GM18907 (cell line): ENCODE measurements around the gene TACC3.
A peak's percentile ranks its signal among the peaks of the same experiment; 100 is the strongest.
"Not testable (repeated sequence)": the region's sequence is repeated elsewhere in the genome, so short reads cannot be mapped to it uniquely, and the experiment has no call there.

Experiments
- ATAC-seq: cut with Tn5 transposase; IDR thresholded peaks from one replicate; pipeline ENCODE4 v1.9.1; 2021; ENCODE audit warnings: mild to moderate bottlenecking, moderate library complexity; ENCODE audit not compliant: unreplicated experiment

Gene TACC3

DNA sequence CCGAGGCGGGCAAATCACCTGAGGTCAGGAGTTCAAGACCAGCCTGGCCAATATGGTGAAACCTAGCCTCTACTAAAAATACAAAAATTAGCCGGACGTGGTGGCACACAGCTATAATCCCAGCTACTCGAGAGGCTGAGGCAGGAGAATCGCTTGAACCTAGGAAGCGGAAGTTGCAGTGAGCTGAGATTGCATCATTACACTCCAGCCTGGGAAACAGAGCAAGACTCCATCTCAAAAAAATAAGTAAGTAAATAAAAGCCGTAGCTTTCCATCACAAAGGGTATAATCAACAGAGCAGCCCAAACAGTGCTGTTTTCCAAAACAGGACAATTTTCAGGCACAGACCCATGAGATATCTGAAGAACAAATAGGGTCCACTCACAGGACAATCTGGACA lies 19.6 kb upstream of the TACC3 start:
- not testable (repeated sequence) for ATAC-seq

DNA sequence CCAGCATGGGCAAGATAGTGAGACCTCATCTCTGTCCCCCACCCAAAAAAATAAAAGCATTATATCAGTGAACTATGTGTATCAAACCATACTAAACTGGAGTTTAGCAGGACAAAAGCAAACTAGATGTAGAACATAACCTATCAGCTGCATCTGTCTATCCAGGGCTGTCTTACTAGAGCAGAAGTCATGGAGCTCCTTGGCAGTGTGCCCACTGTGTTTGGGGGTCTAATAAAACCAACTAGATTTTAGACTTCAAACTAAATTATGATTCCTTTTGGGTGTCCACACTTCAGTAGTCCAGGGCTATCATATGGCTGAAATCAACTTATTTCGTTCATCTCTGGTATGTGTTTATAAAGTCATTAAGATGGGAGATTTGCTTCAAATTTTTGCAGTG lies 17.5 kb upstream of the TACC3 start:
- no peak for ATAC-seq

DNA sequence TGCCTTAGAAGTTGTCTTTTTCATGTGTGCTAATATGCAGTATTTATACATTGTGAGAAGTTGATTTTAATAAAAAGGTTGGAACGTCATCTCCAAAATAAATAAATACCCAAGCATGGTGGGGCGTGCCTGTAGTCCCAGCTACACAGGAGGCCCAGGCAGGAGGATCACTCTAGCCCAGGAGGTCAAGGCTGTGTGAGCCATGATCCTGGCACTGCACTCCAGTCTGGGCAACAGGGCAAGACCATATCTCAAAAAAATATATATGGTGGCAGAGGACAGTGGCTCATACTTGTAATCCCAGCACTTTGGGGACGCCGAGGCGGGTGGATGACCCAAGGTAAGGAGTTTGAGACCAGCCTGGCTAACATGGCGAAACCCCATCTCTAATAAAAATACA lies 15.6 kb upstream of the TACC3 start:
- no peak for ATAC-seq

GRCh38 chr4:1706358-1706757 lies 15.0 kb upstream of the TACC3 start:
- ATAC-seq, result no peak

GRCh38 chr4:1708581-1708980 lies 12.7 kb upstream of the TACC3 start:
- ATAC-seq, result no peak

GRCh38 chr4:1711055-1711570 lies 10.2 kb upstream of the TACC3 start:
- no peak for ATAC-seq

DNA sequence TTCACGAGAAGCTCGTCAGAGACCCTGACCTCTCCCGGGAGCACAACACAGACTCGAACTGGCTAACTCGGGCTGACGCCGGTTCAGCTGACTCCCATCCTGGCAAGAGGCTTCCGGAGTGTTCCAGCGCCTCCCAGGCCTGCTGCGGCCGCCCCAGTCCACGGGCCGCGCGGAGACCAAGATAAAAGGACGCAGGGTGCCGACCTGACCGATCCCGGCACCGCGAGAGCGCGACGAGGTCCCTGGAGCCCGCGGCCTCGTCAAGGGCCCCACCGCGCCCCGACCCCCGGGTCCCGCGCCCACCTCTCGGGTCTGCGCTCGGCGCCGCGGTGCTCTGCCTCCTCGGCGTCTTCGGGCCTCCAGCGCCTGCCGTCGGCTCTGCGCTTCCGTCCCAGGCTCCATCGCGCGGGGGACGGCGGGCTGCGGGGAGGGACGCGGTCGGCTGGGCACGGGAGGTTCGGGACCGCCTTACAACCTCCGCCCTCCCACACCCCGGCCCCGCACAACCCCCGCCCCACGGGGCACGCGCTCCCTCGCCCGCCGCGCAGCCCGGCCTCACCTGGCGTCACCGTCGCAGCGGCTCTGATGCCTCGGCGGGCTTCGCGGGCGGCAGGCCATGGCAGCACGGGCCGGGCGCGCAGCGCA lies 9.6 kb upstream of the TACC3 start:
- peak; percentile 10 for ATAC-seq

DNA sequence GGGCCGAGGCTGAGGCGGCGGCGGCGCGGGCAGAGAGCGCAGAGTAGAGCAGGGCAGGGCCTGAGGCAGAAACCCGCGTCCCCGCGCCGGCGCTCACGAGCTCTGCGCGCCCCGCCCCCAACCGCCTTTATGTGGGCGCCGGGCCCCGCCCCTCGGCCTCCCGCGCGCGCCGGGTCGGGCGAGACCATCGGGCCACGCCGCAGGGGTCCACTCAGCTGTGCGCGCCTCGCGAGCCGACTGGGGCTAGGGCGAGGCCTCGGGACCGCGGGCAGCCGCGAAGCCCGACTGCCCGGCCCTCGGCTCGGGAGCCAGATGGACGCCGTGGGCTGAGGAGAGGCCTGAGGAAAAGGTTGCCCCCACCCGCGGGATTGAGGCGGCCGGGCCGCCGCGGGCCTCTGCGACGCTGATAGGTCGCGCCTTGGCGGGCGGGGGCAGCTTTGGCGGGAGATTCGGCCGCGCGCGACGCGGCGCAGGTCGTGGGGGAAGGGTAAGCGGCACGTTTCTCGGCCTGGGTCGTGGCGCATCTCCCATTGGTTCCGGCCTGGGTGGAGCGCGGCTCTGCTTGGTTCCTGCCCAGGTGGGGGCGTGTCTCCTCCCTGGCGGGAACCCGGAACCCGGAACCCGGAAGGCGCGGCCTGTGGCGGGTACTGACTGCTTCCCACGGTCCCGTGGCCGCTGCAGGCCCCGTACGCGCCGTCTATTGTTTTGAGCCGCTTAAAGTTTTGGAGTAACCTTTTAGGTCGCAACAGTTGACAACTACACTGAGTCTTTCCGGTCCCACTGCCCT lies 8.9 kb upstream of the TACC3 start, which contains the start of gene SLBP:
SLBP (minus strand) TSS at position 104 of the 787 bp plus-strand sequence. CDS start 131 bp downstream, outside the sequence.
- ATAC-seq, result peak; percentile 79

DNA sequence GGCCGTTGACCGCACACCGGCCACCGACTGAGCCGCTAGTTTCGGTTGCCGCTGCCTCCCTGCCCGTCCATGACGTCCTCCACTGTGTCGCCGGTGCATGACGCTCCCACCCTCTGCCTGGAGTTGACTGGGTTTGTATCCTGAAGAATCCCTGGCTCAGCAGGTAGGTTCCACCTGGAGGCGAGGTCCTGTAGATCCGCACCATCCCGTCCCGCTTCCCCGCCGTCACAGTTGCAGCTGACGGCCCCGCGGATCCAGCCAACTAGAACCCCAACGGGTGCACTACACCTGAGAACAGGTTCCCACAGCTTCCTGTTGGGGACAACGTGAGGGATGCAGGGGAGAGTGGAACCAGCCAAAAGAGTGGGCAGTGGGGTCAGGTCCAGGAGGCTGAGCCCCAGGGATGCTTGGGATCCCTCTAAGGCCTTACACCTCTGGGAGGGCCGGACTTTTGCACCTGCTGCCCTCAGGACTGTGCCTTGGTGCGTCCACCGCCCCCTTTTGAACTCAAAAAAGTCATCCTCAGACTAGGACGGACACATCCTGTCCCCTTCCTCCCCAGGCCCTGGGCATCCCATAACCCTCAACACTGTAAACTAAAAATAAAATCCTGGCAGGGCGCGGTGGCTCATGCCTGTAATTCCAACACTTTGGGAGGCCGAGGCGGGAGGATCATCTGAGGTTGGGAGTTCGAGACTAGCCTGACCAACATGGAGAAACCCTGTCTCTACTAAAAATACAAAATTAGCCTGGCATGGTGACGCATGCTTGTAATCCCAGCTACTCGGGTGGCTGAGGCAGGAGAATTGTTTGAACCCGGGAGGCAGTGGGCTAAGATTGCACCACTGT lies 8.1 kb upstream of the TACC3 start:
- ATAC-seq, result no peak

GRCh38 chr4:1714303-1715001 lies 6.9 kb upstream of the TACC3 start:
- no peak for ATAC-seq

DNA sequence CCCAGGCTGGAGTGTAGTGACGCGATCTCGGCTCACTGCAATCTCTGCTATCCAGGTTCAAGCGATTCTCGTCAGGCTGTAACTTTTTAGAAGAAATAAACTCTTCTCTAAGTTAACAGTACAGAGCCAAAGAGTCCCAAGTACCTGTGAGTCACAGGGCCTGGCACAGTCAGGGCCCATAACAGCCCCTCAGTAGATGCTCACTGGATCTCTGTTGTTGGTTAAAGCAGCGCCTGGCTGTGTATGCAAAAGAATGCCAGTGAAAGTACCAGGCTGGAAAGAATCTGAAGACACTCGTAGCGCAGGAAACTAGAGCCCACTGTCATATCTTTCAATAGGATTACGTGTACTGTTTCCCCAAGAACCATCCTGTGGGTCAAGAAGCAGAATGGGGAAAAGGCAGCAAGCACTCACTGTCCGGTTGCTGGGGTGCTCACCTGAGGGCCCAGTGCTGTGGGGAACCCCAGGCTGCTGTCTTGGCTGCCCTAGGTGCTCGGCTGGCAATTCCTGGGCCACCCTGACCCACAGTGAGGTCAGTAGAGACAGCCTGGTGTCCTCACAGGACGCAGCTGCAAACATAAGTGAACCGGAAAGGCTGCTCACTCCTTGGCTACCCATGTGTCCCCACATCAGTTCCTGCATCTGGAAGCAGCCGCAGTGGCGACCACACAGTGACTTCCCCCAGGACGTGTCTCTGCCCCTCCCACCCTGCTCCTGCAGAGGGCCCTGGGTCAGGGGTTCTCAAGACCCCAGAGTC lies 6.1 kb upstream of the TACC3 start:
- ATAC-seq, result no peak

GRCh38 chr4:1716065-1716945 lies 5.0 kb upstream of the TACC3 start:
- ATAC-seq, result no peak

DNA sequence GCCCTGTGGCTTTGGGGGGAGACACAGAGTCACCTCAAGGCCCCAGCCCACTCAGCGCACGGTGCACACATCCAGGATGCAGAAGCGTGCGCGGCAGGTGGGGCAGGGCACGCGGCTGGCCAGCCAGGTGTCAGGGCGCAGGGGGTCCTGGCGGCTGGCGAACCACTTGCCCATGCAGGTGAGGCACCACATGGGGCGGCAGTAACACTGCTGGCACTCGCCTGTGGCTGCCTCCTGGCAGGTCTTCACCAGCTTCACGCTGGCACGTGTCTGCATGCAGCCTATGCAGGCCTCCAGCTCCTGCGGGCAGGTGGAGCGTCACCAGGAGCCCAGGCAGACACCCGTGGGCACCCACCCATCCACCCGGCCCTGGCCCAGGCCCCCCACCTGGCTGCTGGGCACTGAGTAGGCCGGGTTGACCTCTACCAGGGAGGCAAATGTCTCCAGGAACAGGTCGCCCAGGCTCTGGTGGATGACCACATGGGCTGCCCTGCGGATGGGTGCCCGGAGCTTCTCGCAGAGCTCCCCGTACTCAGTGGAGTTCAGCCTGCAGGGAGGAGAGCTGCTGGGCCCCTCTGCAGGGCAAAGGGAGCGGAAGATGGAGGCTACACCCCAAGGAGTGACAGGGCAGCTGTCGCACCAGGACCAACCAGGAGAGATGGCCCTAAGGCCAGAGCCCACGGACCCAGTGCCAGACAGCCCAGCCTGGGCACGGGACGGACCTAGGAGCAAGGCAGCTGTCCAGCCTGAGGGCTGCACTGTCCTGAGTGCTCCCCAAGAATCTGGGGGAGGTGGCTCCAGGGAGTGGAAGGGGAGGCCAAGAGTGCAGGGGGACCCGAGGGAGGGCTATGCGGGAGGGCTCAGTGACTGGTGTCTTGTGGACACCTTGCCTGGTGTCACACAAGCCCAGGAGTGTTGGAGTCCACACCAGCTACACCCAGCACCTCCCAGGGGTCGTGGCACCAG lies 3.9 kb upstream of the TACC3 start:
- no peak for ATAC-seq

DNA sequence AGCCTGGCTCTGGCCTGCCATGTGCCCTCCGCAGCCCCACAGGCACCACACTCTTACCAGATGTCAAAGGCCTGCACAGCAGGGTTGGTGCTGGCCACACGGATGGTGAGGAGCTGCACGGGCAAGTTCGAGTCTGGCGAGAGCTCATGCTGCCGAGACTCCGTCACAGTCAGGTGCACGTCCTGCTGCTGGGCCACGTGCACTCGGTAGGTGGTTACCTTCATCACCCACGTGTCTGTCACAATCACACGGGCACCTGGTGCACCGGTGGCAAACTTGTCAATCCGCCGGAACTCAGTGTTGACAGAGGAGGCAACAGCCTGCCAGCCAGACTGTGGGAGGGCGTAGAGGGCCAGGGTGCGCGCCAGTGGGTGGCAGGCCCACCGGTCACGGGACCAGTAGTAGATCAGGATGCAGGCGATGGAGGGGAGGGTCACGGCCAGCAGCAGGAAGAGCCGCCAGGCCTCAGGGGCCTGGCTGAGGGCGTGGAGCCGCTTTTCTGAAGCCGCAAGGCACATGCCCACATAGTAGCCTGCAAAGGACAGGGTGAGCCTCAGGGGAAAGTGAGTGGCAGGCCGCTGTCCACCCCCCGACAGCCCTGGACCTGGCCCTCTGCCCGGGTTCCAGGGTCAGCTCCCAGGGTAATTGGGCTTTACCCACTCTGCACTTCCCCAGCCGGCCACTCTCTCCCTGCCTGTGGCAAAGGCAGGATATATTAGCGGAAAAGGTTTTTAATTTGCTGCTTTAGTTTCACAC lies 3.0 kb upstream of the TACC3 start:
- no peak for ATAC-seq

GRCh38 chr4:1720163-1720983 lies 948 bp upstream of the TACC3 start:
- peak; percentile 18 for ATAC-seq
